B cell (primary cell): ENCODE measurements around the gene RFX2. TPM values are rescaled to one million over a fixed set of nuclear protein-coding genes. Genes with fewer than 3 reads are reported as not detected.

ENCODE experiments used
- ATAC-seq: fragments of 200-7000 bp; cut with Tn5 transposase; one replicate; pipeline ENCODE4 v1.10.0; 2021; ENCODE audit warnings: low read depth, mild to moderate bottlenecking, moderate number of reproducible peaks, moderate library complexity
- CTCF ChIA-PET: fragments of 350-600 bp; sonication (Branson Sonifier 250); formaldehyde crosslinking; loops from one replicate; lab custom pipeline; 2021; ENCODE audit warnings: antibody characterized with exemption, inconsistent platforms; lab: Charles Lee
- POLR2A ChIA-PET: fragments of 350-600 bp; sonication (Branson Sonifier 250); formaldehyde crosslinking; loops from one replicate; lab custom pipeline; 2021; ENCODE audit warnings: antibody characterized with exemption; lab: Charles Lee
- DNase-seq: peaks from one replicate; pipeline ENCODE4 v3.0.0; 2013
- H2AFZ ChIP-seq: 2 replicates; pipeline ENCODE4 v1.6.1; 2012; ENCODE audit warnings: mild to moderate bottlenecking, low read depth, low read length; ENCODE audit not compliant: insufficient read depth, poor library complexity, severe bottlenecking
- H3K27ac ChIP-seq, 2 donors: 1 replicate in 1 of 2; 2 replicates in 1 of 2; pipeline ENCODE4 v1.5.1; 2012 to 2013; ENCODE audit warnings: low read length in 2 of 2, mild to moderate bottlenecking in 2 of 2, moderate library complexity in 1 of 2
- H3K27me3 ChIP-seq, 4 experiments: fragments of 200-600 bp in 1 of 4; sonication (generic) in 1 of 4; replicated peaks in 1 of 4; 1 replicate in 2 of 4; 2 replicates in 2 of 4; pipeline versions ENCODE4 v1.6.1 to v1.7.0; 2013 to 2016; ENCODE audit warnings: low read length in 3 of 4, mild to moderate bottlenecking in 2 of 4, mixed read lengths in 1 of 4, moderate library complexity in 1 of 4; ENCODE audit not compliant: insufficient read depth in 4 of 4, control insufficient read depth in 3 of 4; ENCODE audit errors: control extremely low read depth in 1 of 4
- H3K36me3 ChIP-seq, 2 experiments: replicated peaks in 1 of 2; 1 replicate in 1 of 2; 2 replicates in 1 of 2; pipeline versions ENCODE4 v1.6.1 to v1.7.1; 2013; ENCODE audit warnings: low read length in 1 of 2; ENCODE audit not compliant: insufficient read depth in 2 of 2, control insufficient read depth in 1 of 2; ENCODE audit errors: control extremely low read depth in 1 of 2, extremely low read depth in 1 of 2
- H3K4me1 ChIP-seq, 2 donors: fragments of 200-600 bp in 1 of 2; sonication (generic) in 1 of 2; 1 replicate in 1 of 2; 2 replicates in 1 of 2; pipeline versions ENCODE4 v1.5.1 to v1.6.1; 2013 to 2017; ENCODE audit warnings: low read length in 2 of 2; ENCODE audit not compliant: control insufficient read depth in 2 of 2, insufficient read depth in 2 of 2
- H3K4me2 ChIP-seq: replicated peaks from 2 replicates; pipeline ENCODE3; 2012; ENCODE audit warnings: mild to moderate bottlenecking, low read depth, low read length; ENCODE audit not compliant: poor library complexity, severe bottlenecking
- H3K4me3 ChIP-seq, 5 experiments: fragments of 200-600 bp in 1 of 5; sonication (generic) in 1 of 5; 1 replicate in 3 of 5; 2 replicates in 2 of 5; pipeline versions ENCODE4 v1.5.1 to v1.7.0; 2011 to 2016; ENCODE audit warnings: low read length in 4 of 5, mild to moderate bottlenecking in 4 of 5, low read depth in 2 of 5, control low read depth in 1 of 5, moderate library complexity in 1 of 5; ENCODE audit not compliant: insufficient read depth in 1 of 5; ENCODE audit errors: control extremely low read depth in 1 of 5, extremely low read depth in 1 of 5
- H3K79me2 ChIP-seq: fragments of 200-600 bp; sonication (generic); one replicate; pipeline ENCODE4 v1.6.0; 2016; ENCODE audit warnings: low read length; ENCODE audit not compliant: control insufficient read depth, insufficient read depth
- H3K9ac ChIP-seq: fragments of 200-600 bp; sonication (generic); 2 replicates; pipeline ENCODE4 v1.6.1; 2017; ENCODE audit warnings: mild to moderate bottlenecking, low read length, moderate library complexity
- H3K9me3 ChIP-seq, 3 donors: one replicate each; pipeline versions ENCODE4 v1.6.1 to v1.7.1; 2013; ENCODE audit warnings: low read length in 2 of 3; ENCODE audit not compliant: control insufficient read depth in 2 of 3, insufficient read depth in 1 of 3; ENCODE audit errors: control extremely low read depth in 1 of 3
- H4K20me1 ChIP-seq: 2 replicates; pipeline ENCODE4 v1.6.0; 2012; ENCODE audit warnings: mild to moderate bottlenecking, low read length; ENCODE audit not compliant: insufficient read depth, control insufficient read depth, poor library complexity, severe bottlenecking
- H3K27ac Mint-ChIP-seq: one replicate; pipeline ENCODE4 v1.8.0; 2021; ENCODE audit warnings: mixed read lengths
- H3K27me3 Mint-ChIP-seq: one replicate; pipeline ENCODE4 v1.8.0; 2021; ENCODE audit warnings: mixed read lengths
- H3K4me1 Mint-ChIP-seq: one replicate; pipeline ENCODE4 v1.8.0; 2021; ENCODE audit warnings: mixed read lengths
- H3K4me3 Mint-ChIP-seq: one replicate; pipeline ENCODE4 v1.8.0; 2021; ENCODE audit warnings: mixed read lengths
- H3K9me3 Mint-ChIP-seq: one replicate; pipeline ENCODE4 v1.8.0; 2022; ENCODE audit warnings: mixed read lengths; ENCODE audit not compliant: insufficient read depth
- CTCF ChIP-seq: fragments of 200-600 bp; IDR thresholded peaks from one replicate; pipeline ENCODE4 v1.8.0; 2022; ENCODE audit warnings: antibody characterized with exemption, mild to moderate bottlenecking
- EZH2 ChIP-seq: IDR thresholded peaks from 2 replicates; pipeline ENCODE4 v1.6.1; 2012; ENCODE audit warnings: borderline replicate concordance, low read depth, mild to moderate bottlenecking, moderate library complexity, low read length; ENCODE audit not compliant: insufficient read depth, poor library complexity, severe bottlenecking
- WGBS: methylation state at CpG from one replicate; pipeline ENCODE4 v1.1.5; 2013; ENCODE audit warnings: missing lambda C conversion rate; ENCODE audit not compliant: insufficient coverage; 5-methylcytosine and 5-hydroxymethylcytosine counted together
- intact Hi-C: fragments of 100-400 bp; cut with micrococcal nuclease; formaldehyde crosslinking; loops from one replicate; pipeline ENCODE4 v1.10.0; 2022
- polyA plus RNA-seq: library from polyadenylated mRNA; depleted of rRNA; stranded (reverse); fragments of >200 nt; gene quantifications from 2 replicates; pipeline ENCODE4 v1.2.3, GENCODE V29; 2012
- total RNA-seq, 2 donors: library from RNA; stranded (reverse); fragments of 120-200 nt in 1 of 2; gene quantifications; 1 replicate in 1 of 2; 2 replicates in 1 of 2; pipeline versions ENCODE4 v1.2.3 to v1.2.4, GENCODE V29; 2013 to 2022

The RFX2 gene
- total and polyA plus RNA-seq, 2 donors (not counting 1 experiment from before 2014, with no cell fraction given), result 7.1 to 8.6 TPM

GRCh38 chr19:6118043-6118442 lies 7.7 kb upstream of the RFX2 start:
- H3K4me3 Mint-ChIP-seq, result no peak overlapping the region
- H3K27me3 Mint-ChIP-seq, result peaks cover 15% of the 10 kb centered on the region
- H2AFZ ChIP-seq, result no peak overlapping the region
- peaks cover 6% of the 10 kb centered on the region for H3K9me3 Mint-ChIP-seq
- TF ChIP-seq CTCF, result no peak
- TF ChIP-seq EZH2, result no peak
- DNase-seq (no peak), ATAC-seq (no peak)
- ChIA-PET POLR2A (no interaction called here), CTCF (interaction anchor here (3.6 kb wide), 1 partner anchor 8 kb away, joined by 32 read pairs; no protein-coding TSS in a partner anchor)
- H3K9ac ChIP-seq, result no peak overlapping the region
- H3K4me1 Mint-ChIP-seq, result no peaks in the 10 kb centered on the region
- no peak overlapping the region for H3K4me3 ChIP-seq
- no peak overlapping the region for H3K4me2 ChIP-seq
- no CpG with 5 or more reads among the region's 2 CpGs for WGBS
- H3K36me3 ChIP-seq, result no peaks in the 10 kb centered on the region
- H3K9me3 ChIP-seq, result peaks cover 4 to 12% (median 8%) of the 10 kb centered on the region in 3 donors
- no peak overlapping the region for H3K27ac ChIP-seq
- H3K27me3 ChIP-seq, result peaks cover 0 to 6% (median 0%) of the 10 kb centered on the region in 4 experiments
- intact Hi-C loops, result no loop called here
- no peaks in the 10 kb centered on the region for H3K79me2 ChIP-seq
- no peaks in the 10 kb centered on the region for H4K20me1 ChIP-seq
- H3K27ac Mint-ChIP-seq, result no peak overlapping the region
- H3K4me1 ChIP-seq, result no peaks in the 10 kb centered on the region

- ChIA-PET POLR2A (no interaction called here), CTCF (interaction anchor here (0.7 to 3.6 kb wide), 5 partner anchors 8 to 130 kb away, joined by 3 to 32 read pairs (median 4); no protein-coding TSS in a partner anchor)
- peaks cover 4 to 12% (median 8%) of the 10 kb centered on the region in 3 donors for H3K9me3 ChIP-seq
- ATAC-seq (no peak), DNase-seq (no peak)
- H3K27ac ChIP-seq, result no peak overlapping the region
- peaks cover 15% of the 10 kb centered on the region for H3K27me3 Mint-ChIP-seq
- H2AFZ ChIP-seq, result no peak overlapping the region
- no peaks in the 10 kb centered on the region for H3K4me1 Mint-ChIP-seq
- H4K20me1 ChIP-seq, result no peaks in the 10 kb centered on the region
- H3K4me3 ChIP-seq, result no peak overlapping the region
- no peak overlapping the region for H3K27ac Mint-ChIP-seq
- intact Hi-C loops, result no loop called here
- no peaks in the 10 kb centered on the region for H3K36me3 ChIP-seq
- no peak for TF ChIP-seq EZH2
- TF ChIP-seq CTCF, result no peak
- H3K9me3 Mint-ChIP-seq, result peaks cover 6% of the 10 kb centered on the region
- H3K4me3 Mint-ChIP-seq, result no peak overlapping the region
- H3K79me2 ChIP-seq, result no peaks in the 10 kb centered on the region
- no peak overlapping the region for H3K9ac ChIP-seq
- H3K4me1 ChIP-seq, result no peaks in the 10 kb centered on the region
- no peak overlapping the region for H3K4me2 ChIP-seq
- H3K27me3 ChIP-seq, result peaks cover 0 to 6% (median 0%) of the 10 kb centered on the region in 4 experiments
Observed at GRCh38 chr19:6117534-6117933, 7.2 kb upstream of the RFX2 start.
